Panc1 (cell line): ENCODE results near the gene MAGIX.

Experiments used
- POLR2AphosphoS5 ChIP-seq: IDR thresholded peaks from 2 replicates; pipeline ENCODE4 v1.6.1; 2012; ENCODE audit warnings: mild to moderate bottlenecking, low read depth, low read length, moderate library complexity
- SIN3A ChIP-seq: IDR thresholded peaks from 2 replicates; pipeline ENCODE4 v1.6.1; 2012; ENCODE audit warnings: low read depth, mild to moderate bottlenecking, low read length, moderate library complexity, borderline replicate concordance; ENCODE audit not compliant: insufficient read depth
- TCF7L2 ChIP-seq: IDR thresholded peaks from 2 replicates; pipeline ENCODE4 v1.6.1; 2011; ENCODE audit warnings: mild to moderate bottlenecking, low read depth, low read length, inconsistent platforms
- TF ChIP-seq, protein P1 (sequence below): fragments of 450-650 bp; IDR thresholded peaks from 2 replicates; pipeline ENCODE4 v1.5.1; 2017; ENCODE audit warnings: mild to moderate bottlenecking
- TF ChIP-seq, protein P2 (sequence below), 2 experiments: IDR thresholded peaks; 2 replicates each; pipeline ENCODE4 v1.6.1; 2011 to 2012; ENCODE audit warnings: low read depth in 2 of 2, control low read depth in 1 of 2, low read length in 1 of 2, mild to moderate bottlenecking in 1 of 2, moderate library complexity in 1 of 2; ENCODE audit not compliant: insufficient read depth in 1 of 2

DNA sequence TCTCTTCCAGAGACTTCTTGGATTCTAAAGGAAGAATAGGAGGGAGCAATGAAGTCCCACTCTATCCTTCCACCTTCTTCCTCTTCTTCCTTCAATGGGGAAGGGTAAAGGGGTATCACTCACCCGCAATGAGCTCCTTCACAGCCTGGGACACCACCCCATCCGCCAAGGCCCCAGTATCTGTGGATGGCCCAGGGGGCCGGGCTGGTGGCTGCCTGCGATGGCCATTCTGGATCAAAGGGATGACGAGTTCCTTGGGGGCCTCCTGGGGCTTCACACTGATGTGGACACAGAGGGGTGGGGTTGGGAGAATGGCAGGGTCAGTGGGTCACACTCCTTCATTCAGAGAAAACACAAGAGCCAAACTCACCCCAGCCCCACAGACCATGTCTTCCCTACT is 40.1 kb upstream of the MAGIX start:
- TF ChIP-seq POLR2AphosphoS5 (no peak), SIN3A (no peak), TCF7L2 (no peak)
- TF ChIP-seq, protein P1, sequence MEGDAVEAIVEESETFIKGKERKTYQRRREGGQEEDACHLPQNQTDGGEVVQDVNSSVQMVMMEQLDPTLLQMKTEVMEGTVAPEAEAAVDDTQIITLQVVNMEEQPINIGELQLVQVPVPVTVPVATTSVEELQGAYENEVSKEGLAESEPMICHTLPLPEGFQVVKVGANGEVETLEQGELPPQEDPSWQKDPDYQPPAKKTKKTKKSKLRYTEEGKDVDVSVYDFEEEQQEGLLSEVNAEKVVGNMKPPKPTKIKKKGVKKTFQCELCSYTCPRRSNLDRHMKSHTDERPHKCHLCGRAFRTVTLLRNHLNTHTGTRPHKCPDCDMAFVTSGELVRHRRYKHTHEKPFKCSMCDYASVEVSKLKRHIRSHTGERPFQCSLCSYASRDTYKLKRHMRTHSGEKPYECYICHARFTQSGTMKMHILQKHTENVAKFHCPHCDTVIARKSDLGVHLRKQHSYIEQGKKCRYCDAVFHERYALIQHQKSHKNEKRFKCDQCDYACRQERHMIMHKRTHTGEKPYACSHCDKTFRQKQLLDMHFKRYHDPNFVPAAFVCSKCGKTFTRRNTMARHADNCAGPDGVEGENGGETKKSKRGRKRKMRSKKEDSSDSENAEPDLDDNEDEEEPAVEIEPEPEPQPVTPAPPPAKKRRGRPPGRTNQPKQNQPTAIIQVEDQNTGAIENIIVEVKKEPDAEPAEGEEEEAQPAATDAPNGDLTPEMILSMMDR, result no peak
- TF ChIP-seq, protein P2, sequence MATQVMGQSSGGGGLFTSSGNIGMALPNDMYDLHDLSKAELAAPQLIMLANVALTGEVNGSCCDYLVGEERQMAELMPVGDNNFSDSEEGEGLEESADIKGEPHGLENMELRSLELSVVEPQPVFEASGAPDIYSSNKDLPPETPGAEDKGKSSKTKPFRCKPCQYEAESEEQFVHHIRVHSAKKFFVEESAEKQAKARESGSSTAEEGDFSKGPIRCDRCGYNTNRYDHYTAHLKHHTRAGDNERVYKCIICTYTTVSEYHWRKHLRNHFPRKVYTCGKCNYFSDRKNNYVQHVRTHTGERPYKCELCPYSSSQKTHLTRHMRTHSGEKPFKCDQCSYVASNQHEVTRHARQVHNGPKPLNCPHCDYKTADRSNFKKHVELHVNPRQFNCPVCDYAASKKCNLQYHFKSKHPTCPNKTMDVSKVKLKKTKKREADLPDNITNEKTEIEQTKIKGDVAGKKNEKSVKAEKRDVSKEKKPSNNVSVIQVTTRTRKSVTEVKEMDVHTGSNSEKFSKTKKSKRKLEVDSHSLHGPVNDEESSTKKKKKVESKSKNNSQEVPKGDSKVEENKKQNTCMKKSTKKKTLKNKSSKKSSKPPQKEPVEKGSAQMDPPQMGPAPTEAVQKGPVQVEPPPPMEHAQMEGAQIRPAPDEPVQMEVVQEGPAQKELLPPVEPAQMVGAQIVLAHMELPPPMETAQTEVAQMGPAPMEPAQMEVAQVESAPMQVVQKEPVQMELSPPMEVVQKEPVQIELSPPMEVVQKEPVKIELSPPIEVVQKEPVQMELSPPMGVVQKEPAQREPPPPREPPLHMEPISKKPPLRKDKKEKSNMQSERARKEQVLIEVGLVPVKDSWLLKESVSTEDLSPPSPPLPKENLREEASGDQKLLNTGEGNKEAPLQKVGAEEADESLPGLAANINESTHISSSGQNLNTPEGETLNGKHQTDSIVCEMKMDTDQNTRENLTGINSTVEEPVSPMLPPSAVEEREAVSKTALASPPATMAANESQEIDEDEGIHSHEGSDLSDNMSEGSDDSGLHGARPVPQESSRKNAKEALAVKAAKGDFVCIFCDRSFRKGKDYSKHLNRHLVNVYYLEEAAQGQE (IDR thresholded peaks at IDR 0.05; ENCODE audit: insufficient read depth in 1 of 2, low read depth in 2 of 2, low read length in 1 of 2), result no peak
